Peyer's patch (tissue), 4 donors: ENCODE results near the gene HYDIN.

Source experiments
- POLR2A ChIP-seq, 2 donors: fragments of 450-650 bp; IDR thresholded peaks; one replicate each; pipeline ENCODE4 v1.5.1; 2017; ENCODE audit warnings: antibody characterized with exemption in 2 of 2, mild to moderate bottlenecking in 2 of 2, moderate library complexity in 2 of 2
- TF ChIP-seq, protein P1 (sequence below), 6 experiments: fragments of 450-650 bp in 4 of 6; fragments of 200-600 bp in 2 of 6; sonication (generic) in 1 of 6; IDR thresholded peaks; one replicate each; pipeline ENCODE4 v1.5.1; 2017 to 2019; ENCODE audit warnings: antibody characterized with exemption in 6 of 6, mild to moderate bottlenecking in 3 of 6, moderate library complexity in 1 of 6

DNA sequence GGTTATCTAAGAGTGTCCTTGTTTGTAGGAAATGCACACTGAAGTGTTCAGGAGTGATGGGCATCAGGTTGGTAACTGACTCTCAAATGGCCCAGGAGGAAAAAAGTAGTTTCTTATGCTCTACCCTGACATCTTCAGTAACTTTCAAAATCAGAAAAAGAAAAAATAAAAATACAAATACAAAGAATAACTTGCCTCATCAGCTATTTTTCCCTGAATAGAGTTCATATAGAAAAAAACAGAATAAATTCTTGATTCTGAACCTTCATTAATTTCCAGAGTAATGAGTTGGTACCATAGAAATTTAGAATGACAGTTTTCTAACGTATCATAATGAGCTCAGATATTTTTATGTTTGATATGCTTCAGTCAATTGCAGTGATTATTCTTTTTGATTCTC, 27.2 kb upstream of the HYDIN start:
- TF ChIP-seq, protein P1, sequence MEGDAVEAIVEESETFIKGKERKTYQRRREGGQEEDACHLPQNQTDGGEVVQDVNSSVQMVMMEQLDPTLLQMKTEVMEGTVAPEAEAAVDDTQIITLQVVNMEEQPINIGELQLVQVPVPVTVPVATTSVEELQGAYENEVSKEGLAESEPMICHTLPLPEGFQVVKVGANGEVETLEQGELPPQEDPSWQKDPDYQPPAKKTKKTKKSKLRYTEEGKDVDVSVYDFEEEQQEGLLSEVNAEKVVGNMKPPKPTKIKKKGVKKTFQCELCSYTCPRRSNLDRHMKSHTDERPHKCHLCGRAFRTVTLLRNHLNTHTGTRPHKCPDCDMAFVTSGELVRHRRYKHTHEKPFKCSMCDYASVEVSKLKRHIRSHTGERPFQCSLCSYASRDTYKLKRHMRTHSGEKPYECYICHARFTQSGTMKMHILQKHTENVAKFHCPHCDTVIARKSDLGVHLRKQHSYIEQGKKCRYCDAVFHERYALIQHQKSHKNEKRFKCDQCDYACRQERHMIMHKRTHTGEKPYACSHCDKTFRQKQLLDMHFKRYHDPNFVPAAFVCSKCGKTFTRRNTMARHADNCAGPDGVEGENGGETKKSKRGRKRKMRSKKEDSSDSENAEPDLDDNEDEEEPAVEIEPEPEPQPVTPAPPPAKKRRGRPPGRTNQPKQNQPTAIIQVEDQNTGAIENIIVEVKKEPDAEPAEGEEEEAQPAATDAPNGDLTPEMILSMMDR (IDR thresholded peaks at IDR 0.05), result no peak
- no peak for TF ChIP-seq POLR2A (IDR thresholded peaks at IDR 0.05)
